PC-9 (cell line): ENCODE results near the gene GPLD1. TPM values are rescaled to one million over a fixed set of nuclear protein-coding genes. Genes with fewer than 3 reads are reported as not detected.

Experiments
- BruUV-seq: library from RNA; stranded (reverse); fragments of 400-500 nt; replicated peaks from 2 replicates; lab custom pipeline; 2021; lab: Mats Ljungman, UMichigan
- CTCF ChIA-PET: fragments of 300-600 bp; sonication (Branson Sonifier 250); formaldehyde crosslinking; loops from one replicate; lab custom pipeline; 2022; ENCODE audit warnings: antibody characterized with exemption; lab: Charles Lee
- POLR2A ChIA-PET: fragments of 300-600 bp; sonication (Branson Sonifier 250); formaldehyde crosslinking; loops from one replicate; lab custom pipeline; 2022; ENCODE audit warnings: antibody characterized with exemption; ENCODE audit not compliant: unreplicated experiment; lab: Charles Lee
- DNase-seq, 2 experiments: peaks; one replicate each; pipeline versions ENCODE4 v3.0.0 to v3.0.0-alpha.2; 2015 to 2022; ENCODE audit warnings: mixed read lengths in 1 of 2
- H2AFZ ChIP-seq: fragments of 200-600 bp; sonication (generic); 2 replicates; pipeline ENCODE4 v1.8.1; 2017; ENCODE audit warnings: antibody characterized with exemption
- H3F3A ChIP-seq: fragments of 200-600 bp; sonication (generic); 2 replicates; pipeline ENCODE4 v1.8.1; 2017; ENCODE audit warnings: antibody characterized with exemption, mild to moderate bottlenecking, low read depth; ENCODE audit not compliant: insufficient read depth
- H3K27ac ChIP-seq: fragments of 200-600 bp; sonication (generic); 2 replicates; pipeline ENCODE4 v1.6.1; 2016; ENCODE audit warnings: mixed run types
- H3K27me3 ChIP-seq: fragments of 200-600 bp; sonication (generic); 2 replicates; pipeline ENCODE4 v1.6.1; 2016; ENCODE audit warnings: low read depth, mixed run types; ENCODE audit not compliant: insufficient read depth
- H3K36me3 ChIP-seq: fragments of 200-600 bp; sonication (generic); 2 replicates; pipeline ENCODE4 v1.6.1; 2016; ENCODE audit warnings: low read depth, mixed run types
- H3K4me1 ChIP-seq: fragments of 200-600 bp; sonication (generic); replicated peaks from 2 replicates; pipeline ENCODE4 v1.6.1; 2016; ENCODE audit warnings: mixed run types; ENCODE audit not compliant: insufficient read depth
- H3K4me2 ChIP-seq: fragments of 200-600 bp; sonication (generic); 2 replicates; pipeline ENCODE4 v1.6.1; 2017; ENCODE audit warnings: mixed run types
- H3K4me3 ChIP-seq: fragments of 200-600 bp; sonication (generic); 2 replicates; pipeline ENCODE4 v1.6.1; 2016; ENCODE audit warnings: mixed run types
- H3K79me2 ChIP-seq: fragments of 200-600 bp; sonication (generic); 2 replicates; pipeline ENCODE4 v1.6.1; 2017; ENCODE audit warnings: low read depth, mixed run types
- H3K9me2 ChIP-seq: fragments of 200-600 bp; sonication (generic); 2 replicates; pipeline ENCODE4 v1.8.1; 2017; ENCODE audit warnings: mild to moderate bottlenecking; ENCODE audit not compliant: insufficient read depth
- H3K9me3 ChIP-seq: fragments of 200-600 bp; sonication (generic); 2 replicates; pipeline ENCODE4 v1.8.1; 2016; ENCODE audit warnings: low read depth; ENCODE audit not compliant: insufficient read depth
- H4K20me1 ChIP-seq: fragments of 200-600 bp; sonication (generic); 2 replicates; pipeline ENCODE4 v1.8.1; 2017; ENCODE audit not compliant: insufficient read depth
- CTCF ChIP-seq: fragments of 200-600 bp; sonication (generic); conservative IDR thresholded peaks from 2 replicates; pipeline ENCODE4 v1.6.1; 2017; ENCODE audit warnings: mixed run types, antibody characterized with exemption, mild to moderate bottlenecking, moderate library complexity
- EZH2 ChIP-seq: fragments of 200-600 bp; sonication (generic); IDR thresholded peaks from 2 replicates; pipeline ENCODE4 v1.8.0; 2017; ENCODE audit warnings: antibody characterized with exemption, low read depth
- intact Hi-C: fragments of 100-400 bp; cut with micrococcal nuclease; formaldehyde crosslinking; loops from one replicate; pipeline ENCODE4 v1.10.0; 2022; ENCODE audit not compliant: unreplicated experiment
- total RNA-seq: library from RNA; stranded (reverse); gene quantifications from 2 replicates; pipeline ENCODE4 v1.2.3, GENCODE V29; 2021

The GPLD1 gene
- total RNA-seq, 1 experiment from 2014 or later: 2.0 TPM

- Histone ChIP-seq H3K4me1 (peaks cover 18% of the 10 kb centered on the region), H3K4me2 (no peak overlapping the region), H3K9me2 (no peaks in the 10 kb centered on the region), H3K36me3 (no peaks in the 10 kb centered on the region), H3K9me3 (peaks cover 7% of the 10 kb centered on the region; the same call in 1 of the 2 replicates), H2AFZ (no peak overlapping the region), H3K4me3 (no peak overlapping the region), H3K27ac (no peak overlapping the region), H3F3A (no peaks in the 10 kb centered on the region; the same call in 1 of the 2 replicates), H3K27me3 (no peaks in the 10 kb centered on the region), H4K20me1 (no peaks in the 10 kb centered on the region), H3K79me2 (no peaks in the 10 kb centered on the region)
- ChIA-PET POLR2A (no interaction called here), CTCF (no interaction called here)
- intact Hi-C loops: no loop called here
- no TSS peak for BruUV-seq
- TF ChIP-seq CTCF (no peak), EZH2 (no peak)
- DNase-seq: no peak
Measured at GRCh38 chr6:24396824-24397223, 92.6 kb downstream of the GPLD1 start.

- BruUV-seq: no TSS peak
- Histone ChIP-seq H3K9me2 (no peaks in the 10 kb centered on the region), H3K36me3 (no peaks in the 10 kb centered on the region), H3K27me3 (no peaks in the 10 kb centered on the region), H3K4me1 (peaks cover 12% of the 10 kb centered on the region), H3K9me3 (peaks cover 7% of the 10 kb centered on the region; the same call in 1 of the 2 replicates), H2AFZ (peak overlapping the region; percentile 33; the same call in 1 of the 2 replicates), H3F3A (no peaks in the 10 kb centered on the region), H3K4me3 (no peak overlapping the region), H3K4me2 (peak overlapping the region; percentile 62), H3K27ac (peak overlapping the region; percentile 54), H4K20me1 (no peaks in the 10 kb centered on the region), H3K79me2 (no peaks in the 10 kb centered on the region)
- ChIA-PET CTCF (interaction anchor here (0.6 kb wide), 1 partner anchor 187 kb away, joined by 3 read pairs; no protein-coding TSS in a partner anchor), POLR2A (no interaction called here)
- intact Hi-C loops: no loop called here
- TF ChIP-seq CTCF: no peak
- no peak for TF ChIP-seq EZH2
- DNase-seq: peak in 1 of 2 experiments; percentile 88
Measured at GRCh38 chr6:24394780-24395437, 94.5 kb downstream of the GPLD1 start.

- POLR2A ChIA-PET: no interaction called here
Measured at GRCh38 chr6:24394061-24394779, 95.2 kb downstream of the GPLD1 start.

More at GRCh38 chr6:24394061-24394779, 95.2 kb downstream of the GPLD1 start:
- Histone ChIP-seq H3K9me2 (no peaks in the 10 kb centered on the region), H3K36me3 (no peaks in the 10 kb centered on the region), H2AFZ (no peak overlapping the region), H3K4me3 (no peak overlapping the region), H3K4me1 (peaks cover 12% of the 10 kb centered on the region), H3K27me3 (no peaks in the 10 kb centered on the region), H3F3A (no peaks in the 10 kb centered on the region), H3K79me2 (no peaks in the 10 kb centered on the region), H3K27ac (no peak overlapping the region; the same call in 1 of the 2 replicates), H3K4me2 (peak overlapping the region; percentile 62; the same call in 1 of the 2 replicates), H3K9me3 (peaks cover 7% of the 10 kb centered on the region; the same call in 1 of the 2 replicates), H4K20me1 (no peaks in the 10 kb centered on the region)
- no peak for TF ChIP-seq EZH2
- TF ChIP-seq CTCF: no peak
- CTCF ChIA-PET: interaction anchor here (0.6 kb wide), 1 partner anchor 186 kb away, joined by 3 read pairs; no protein-coding TSS in a partner anchor
- DNase-seq: no peak
- no TSS peak for BruUV-seq
- intact Hi-C loops: no loop called here
